ENCODE data around the gene HSPB8.

HSPB8 gene

GRCh38 chr12:119178544-119179334, at the start of gene HSPB8:
Gene HSPB8, plus strand, starts transcription at chr12:119178931. Its CDS starts 382 bp downstream, at chr12:119179313.
- Histone ChIP-seq H3K27me3 (ENCODE audit: insufficient read depth, low read length) (no peaks in the 10 kb centered on the region), H3K36me3 (ENCODE audit: insufficient read depth, low read length) (no peaks in the 10 kb centered on the region), H2AFZ (ENCODE audit: low read length, unreplicated experiment) (peak within 1 kb of the TSS; percentile 23), H3K79me2 (ENCODE audit: control insufficient read depth, insufficient read depth, low read length, unreplicated experiment) (peaks cover 39% of the 10 kb centered on the region), H3K4me3 (ENCODE audit: low read depth, low read length) (peak within 1 kb of the TSS; percentile 91), H3K27ac (ENCODE audit: low read depth, low read length) (peak within 1 kb of the TSS; percentile 82), H3K4me1 (ENCODE audit: control insufficient read depth, insufficient read depth, low read length, unreplicated experiment) (peaks cover 30% of the 10 kb centered on the region)

- Histone ChIP-seq H3K27ac (ENCODE audit: low read depth, low read length) (no peak overlapping the region), H3K4me1 (ENCODE audit: control insufficient read depth, insufficient read depth, low read length, unreplicated experiment) (no peaks in the 10 kb centered on the region), H3K79me2 (ENCODE audit: control insufficient read depth, insufficient read depth, low read length, unreplicated experiment) (no peaks in the 10 kb centered on the region), H2AFZ (ENCODE audit: low read length, unreplicated experiment) (no peak overlapping the region), H3K36me3 (ENCODE audit: insufficient read depth, low read length) (no peaks in the 10 kb centered on the region), H3K27me3 (ENCODE audit: insufficient read depth, low read length) (no peaks in the 10 kb centered on the region), H3K4me3 (ENCODE audit: low read depth, low read length) (no peak overlapping the region)
Measured at GRCh38 chr12:119129827-119130434, 48.8 kb upstream of the HSPB8 start.

- Histone ChIP-seq H3K27me3 (ENCODE audit: insufficient read depth, low read length) (no peaks in the 10 kb centered on the region; the same call in 1 of the 2 replicates), H3K4me3 (ENCODE audit: low read depth, low read length) (no peak overlapping the region), H2AFZ (ENCODE audit: low read length, unreplicated experiment) (no peak overlapping the region), H3K27ac (ENCODE audit: low read depth, low read length) (no peak overlapping the region), H3K79me2 (ENCODE audit: control insufficient read depth, insufficient read depth, low read length, unreplicated experiment) (no peaks in the 10 kb centered on the region), H3K36me3 (ENCODE audit: insufficient read depth, low read length) (no peaks in the 10 kb centered on the region), H3K4me1 (ENCODE audit: control insufficient read depth, insufficient read depth, low read length, unreplicated experiment) (no peaks in the 10 kb centered on the region)
Measured at GRCh38 chr12:119130523-119130922, 48.2 kb upstream of the HSPB8 start.

GRCh38 chr12:119134284-119135072, 44.3 kb upstream of the HSPB8 start:
- no peak overlapping the region for H3K27ac ChIP-seq (ENCODE audit: low read depth, low read length)
- peaks cover 14% of the 10 kb centered on the region; the same call in 1 of the 2 replicates for H3K27me3 ChIP-seq (ENCODE audit: insufficient read depth, low read length)
- H3K4me3 ChIP-seq (ENCODE audit: low read depth, low read length) = no peak overlapping the region
- H3K79me2 ChIP-seq (ENCODE audit: control insufficient read depth, insufficient read depth, low read length, unreplicated experiment) = no peaks in the 10 kb centered on the region
- no peaks in the 10 kb centered on the region for H3K36me3 ChIP-seq (ENCODE audit: insufficient read depth, low read length)
- no peaks in the 10 kb centered on the region for H3K4me1 ChIP-seq (ENCODE audit: control insufficient read depth, insufficient read depth, low read length, unreplicated experiment)
- H2AFZ ChIP-seq (ENCODE audit: low read length, unreplicated experiment) = no peak overlapping the region

GRCh38 chr12:119136811-119137410, 41.8 kb upstream of the HSPB8 start:
- Histone ChIP-seq H3K27ac (ENCODE audit: low read depth, low read length) (no peak overlapping the region), H3K79me2 (ENCODE audit: control insufficient read depth, insufficient read depth, low read length, unreplicated experiment) (no peaks in the 10 kb centered on the region), H3K36me3 (ENCODE audit: insufficient read depth, low read length) (no peaks in the 10 kb centered on the region), H3K4me1 (ENCODE audit: control insufficient read depth, insufficient read depth, low read length, unreplicated experiment) (no peaks in the 10 kb centered on the region), H3K4me3 (ENCODE audit: low read depth, low read length) (no peak overlapping the region), H3K27me3 (ENCODE audit: insufficient read depth, low read length) (peaks cover 14% of the 10 kb centered on the region; the same call in 1 of the 2 replicates), H2AFZ (ENCODE audit: low read length, unreplicated experiment) (no peak overlapping the region)

GRCh38 chr12:119139448-119139847, 39.3 kb upstream of the HSPB8 start:
- Histone ChIP-seq H3K27me3 (ENCODE audit: insufficient read depth, low read length) (peaks cover 25% of the 10 kb centered on the region), H3K36me3 (ENCODE audit: insufficient read depth, low read length) (no peaks in the 10 kb centered on the region), H3K4me3 (ENCODE audit: low read depth, low read length) (no peak overlapping the region)

GRCh38 chr12:119145367-119145766, 33.4 kb upstream of the HSPB8 start:
- Histone ChIP-seq H3K27ac (ENCODE audit: low read depth, low read length) (no peak overlapping the region), H3K79me2 (ENCODE audit: control insufficient read depth, insufficient read depth, low read length, unreplicated experiment) (no peaks in the 10 kb centered on the region), H2AFZ (ENCODE audit: low read length, unreplicated experiment) (no peak overlapping the region), H3K4me1 (ENCODE audit: control insufficient read depth, insufficient read depth, low read length, unreplicated experiment) (no peaks in the 10 kb centered on the region), H3K4me3 (ENCODE audit: low read depth, low read length) (no peak overlapping the region), H3K27me3 (ENCODE audit: insufficient read depth, low read length) (peaks cover 41% of the 10 kb centered on the region), H3K36me3 (ENCODE audit: insufficient read depth, low read length) (no peaks in the 10 kb centered on the region)

More at GRCh38 chr12:119139448-119139847, 39.3 kb upstream of the HSPB8 start:
- H2AFZ ChIP-seq (ENCODE audit: low read length, unreplicated experiment) = no peak overlapping the region
- no peak overlapping the region for H3K27ac ChIP-seq (ENCODE audit: low read depth, low read length)
- no peaks in the 10 kb centered on the region for H3K4me1 ChIP-seq (ENCODE audit: control insufficient read depth, insufficient read depth, low read length, unreplicated experiment)
- H3K79me2 ChIP-seq (ENCODE audit: control insufficient read depth, insufficient read depth, low read length, unreplicated experiment) = no peaks in the 10 kb centered on the region

- Histone ChIP-seq H3K4me3 (ENCODE audit: low read depth, low read length) (no peak overlapping the region), H3K27ac (ENCODE audit: low read depth, low read length) (no peak overlapping the region), H3K36me3 (ENCODE audit: insufficient read depth, low read length) (no peaks in the 10 kb centered on the region), H3K27me3 (ENCODE audit: insufficient read depth, low read length) (peaks cover 60% of the 10 kb centered on the region), H3K4me1 (ENCODE audit: control insufficient read depth, insufficient read depth, low read length, unreplicated experiment) (no peaks in the 10 kb centered on the region), H2AFZ (ENCODE audit: low read length, unreplicated experiment) (no peak overlapping the region), H3K79me2 (ENCODE audit: control insufficient read depth, insufficient read depth, low read length, unreplicated experiment) (no peaks in the 10 kb centered on the region)
Measured at GRCh38 chr12:119147847-119148448, 30.8 kb upstream of the HSPB8 start.

GRCh38 chr12:119149270-119149669, 29.5 kb upstream of the HSPB8 start:
- Histone ChIP-seq H3K4me1 (ENCODE audit: control insufficient read depth, insufficient read depth, low read length, unreplicated experiment) (no peaks in the 10 kb centered on the region), H3K4me3 (ENCODE audit: low read depth, low read length) (no peak overlapping the region), H3K36me3 (ENCODE audit: insufficient read depth, low read length) (no peaks in the 10 kb centered on the region), H3K27ac (ENCODE audit: low read depth, low read length) (no peak overlapping the region), H3K79me2 (ENCODE audit: control insufficient read depth, insufficient read depth, low read length, unreplicated experiment) (no peaks in the 10 kb centered on the region), H3K27me3 (ENCODE audit: insufficient read depth, low read length) (peaks cover 59% of the 10 kb centered on the region), H2AFZ (ENCODE audit: low read length, unreplicated experiment) (no peak overlapping the region)

- H3K36me3 ChIP-seq (ENCODE audit: insufficient read depth, low read length) = no peaks in the 10 kb centered on the region
- no peak overlapping the region for H2AFZ ChIP-seq (ENCODE audit: low read length, unreplicated experiment)
- peaks cover 41% of the 10 kb centered on the region for H3K27me3 ChIP-seq (ENCODE audit: insufficient read depth, low read length)
- H3K27ac ChIP-seq (ENCODE audit: low read depth, low read length) = no peak overlapping the region
- H3K4me1 ChIP-seq (ENCODE audit: control insufficient read depth, insufficient read depth, low read length, unreplicated experiment) = no peaks in the 10 kb centered on the region
- no peak overlapping the region for H3K4me3 ChIP-seq (ENCODE audit: low read depth, low read length)
- H3K79me2 ChIP-seq (ENCODE audit: control insufficient read depth, insufficient read depth, low read length, unreplicated experiment) = no peaks in the 10 kb centered on the region
Measured at GRCh38 chr12:119151445-119152026, 27.2 kb upstream of the HSPB8 start.

All from ACC112 (cell line).